Measurements from ENCODE around the gene SLC2A9. TPM values are rescaled to one million over a fixed set of nuclear protein-coding genes. Genes with fewer than 3 reads are reported as not detected.

SLC2A9 gene
- total RNA-seq, 1 donor from 2014 or later = 25.2 TPM

DNA sequence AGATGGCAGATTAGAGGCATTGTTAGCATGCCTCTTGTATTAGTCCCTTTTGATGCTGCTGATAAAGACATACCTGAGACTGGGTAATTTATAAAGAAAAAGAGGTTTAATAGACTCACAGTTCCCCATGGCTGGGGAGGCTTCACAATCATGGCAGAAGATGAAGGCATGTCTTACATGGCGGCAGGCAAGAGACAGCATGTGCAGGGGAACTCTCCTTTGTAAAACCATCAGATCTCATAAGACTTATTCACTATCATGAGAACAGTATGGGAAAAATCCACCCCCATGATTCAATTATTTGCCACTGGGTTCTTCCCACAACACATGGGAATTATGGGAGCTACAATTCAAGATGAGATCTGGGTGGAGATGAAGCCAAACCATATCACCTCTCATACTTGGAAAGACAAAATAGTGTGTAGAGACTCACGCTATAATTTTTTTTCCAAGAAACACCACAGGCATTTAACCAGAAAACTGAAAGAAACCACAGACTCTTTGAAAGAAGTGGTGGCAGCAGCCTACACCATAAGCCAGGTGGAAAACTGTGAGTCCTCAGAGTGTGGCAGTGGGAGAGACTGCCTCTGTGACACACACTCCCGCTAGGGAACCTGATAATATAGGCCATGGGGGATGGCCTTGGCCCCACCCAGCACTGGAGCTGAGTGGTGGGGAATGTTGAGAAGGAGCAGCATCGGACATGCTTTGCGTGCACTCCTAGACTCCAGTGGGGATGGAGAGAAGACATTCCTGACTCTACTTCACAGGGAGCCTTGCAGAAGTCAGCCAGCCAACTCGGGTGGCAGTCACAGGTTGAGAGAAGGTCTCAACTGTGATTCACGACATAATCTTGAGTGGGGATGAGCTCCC, 51.5 kb downstream of the SLC2A9 start:
- no peak for DNase-seq
- Histone ChIP-seq H3K4me1 (no peaks in the 10 kb centered on the region), H3K9me3 (no peaks in the 10 kb centered on the region), H3K27me3 (ENCODE audit: low read depth) (no peaks in the 10 kb centered on the region), H3K4me3 (no peak overlapping the region), H3K27ac (no peak overlapping the region), H3K36me3 (no peaks in the 10 kb centered on the region)
- no peak for ATAC-seq
- intact Hi-C loops (cut with DNase I) = no loop called here
- TF ChIP-seq, protein P1, sequence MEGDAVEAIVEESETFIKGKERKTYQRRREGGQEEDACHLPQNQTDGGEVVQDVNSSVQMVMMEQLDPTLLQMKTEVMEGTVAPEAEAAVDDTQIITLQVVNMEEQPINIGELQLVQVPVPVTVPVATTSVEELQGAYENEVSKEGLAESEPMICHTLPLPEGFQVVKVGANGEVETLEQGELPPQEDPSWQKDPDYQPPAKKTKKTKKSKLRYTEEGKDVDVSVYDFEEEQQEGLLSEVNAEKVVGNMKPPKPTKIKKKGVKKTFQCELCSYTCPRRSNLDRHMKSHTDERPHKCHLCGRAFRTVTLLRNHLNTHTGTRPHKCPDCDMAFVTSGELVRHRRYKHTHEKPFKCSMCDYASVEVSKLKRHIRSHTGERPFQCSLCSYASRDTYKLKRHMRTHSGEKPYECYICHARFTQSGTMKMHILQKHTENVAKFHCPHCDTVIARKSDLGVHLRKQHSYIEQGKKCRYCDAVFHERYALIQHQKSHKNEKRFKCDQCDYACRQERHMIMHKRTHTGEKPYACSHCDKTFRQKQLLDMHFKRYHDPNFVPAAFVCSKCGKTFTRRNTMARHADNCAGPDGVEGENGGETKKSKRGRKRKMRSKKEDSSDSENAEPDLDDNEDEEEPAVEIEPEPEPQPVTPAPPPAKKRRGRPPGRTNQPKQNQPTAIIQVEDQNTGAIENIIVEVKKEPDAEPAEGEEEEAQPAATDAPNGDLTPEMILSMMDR (IDR thresholded peaks at IDR 0.05) = no peak

DNA sequence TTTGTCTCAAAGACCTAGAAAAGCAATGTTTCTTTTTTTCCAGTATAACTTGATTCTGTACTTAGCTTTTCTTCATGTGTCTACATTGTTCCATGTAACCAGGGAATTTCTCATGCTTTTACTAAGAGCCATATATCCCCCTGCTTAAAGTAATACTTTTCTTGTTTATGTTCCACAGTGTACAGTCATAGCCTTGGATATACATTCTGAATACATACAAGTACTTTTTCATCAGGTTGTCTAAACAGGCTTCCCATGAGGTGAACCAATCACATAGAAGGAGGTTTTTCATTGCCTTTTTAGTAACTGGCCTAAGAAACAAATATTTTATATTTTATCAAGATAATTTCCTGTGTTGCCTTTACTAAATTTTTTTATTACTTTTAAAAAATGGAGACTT, 52.8 kb downstream of the SLC2A9 start:
- ATAC-seq (no peak), DNase-seq (no peak)
- TF ChIP-seq, protein P1 (IDR thresholded peaks at IDR 0.05) = no peak
- intact Hi-C loops (cut with DNase I) = no loop called here
- no peaks in the 10 kb centered on the region for H3K36me3 ChIP-seq
- H3K27me3 ChIP-seq (ENCODE audit: low read depth) = no peaks in the 10 kb centered on the region
- H3K4me3 ChIP-seq = no peak overlapping the region
- no peak overlapping the region for H3K27ac ChIP-seq
- H3K4me1 ChIP-seq = no peaks in the 10 kb centered on the region
- no peaks in the 10 kb centered on the region for H3K9me3 ChIP-seq

DNA sequence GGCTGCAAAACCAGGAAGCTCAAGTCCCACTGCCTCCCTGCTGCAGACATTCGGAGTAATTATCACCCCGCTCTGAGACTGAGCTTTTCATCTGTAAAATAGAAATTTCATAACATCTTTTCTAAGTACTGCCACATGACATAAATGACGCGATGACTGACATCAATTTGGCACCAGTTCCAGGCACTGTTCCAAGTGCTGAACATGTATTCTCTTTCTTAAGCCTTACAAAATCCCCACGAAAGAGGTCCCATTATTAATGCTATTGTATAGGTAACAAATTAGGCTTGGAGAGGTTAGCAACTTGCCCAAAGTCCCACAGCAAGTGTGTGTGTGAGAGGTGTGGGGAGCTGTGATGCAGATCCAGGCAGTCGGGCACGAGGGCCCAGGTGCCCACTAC, 56.4 kb downstream of the SLC2A9 start:
- Histone ChIP-seq H3K4me1 (no peaks in the 10 kb centered on the region), H3K4me3 (no peak overlapping the region), H3K36me3 (no peaks in the 10 kb centered on the region), H3K27me3 (ENCODE audit: low read depth) (no peaks in the 10 kb centered on the region), H3K27ac (no peak overlapping the region), H3K9me3 (no peaks in the 10 kb centered on the region)
- DNase-seq (no peak), ATAC-seq (no peak)
- TF ChIP-seq, protein P1 (IDR thresholded peaks at IDR 0.05) = no peak
- intact Hi-C loops (cut with DNase I) = no loop called here

DNA sequence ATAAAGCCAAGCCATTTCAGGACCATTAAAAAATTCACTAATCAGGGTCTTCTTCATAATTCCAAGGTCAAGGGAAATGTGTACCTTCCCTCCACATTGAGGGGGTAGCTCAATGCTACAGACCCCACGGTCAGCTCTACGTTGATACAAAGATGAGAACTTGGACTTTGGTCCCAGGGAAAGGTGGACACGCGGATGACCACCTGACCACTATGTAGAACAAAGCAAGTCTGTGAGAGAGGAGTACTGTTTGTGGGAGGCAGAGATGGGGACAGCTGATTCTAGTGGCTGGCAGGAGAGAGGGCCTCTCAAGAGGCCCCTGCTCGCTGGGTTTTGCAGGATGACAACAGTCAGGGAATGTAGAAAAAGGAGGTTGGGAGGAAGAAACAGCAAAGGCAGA, 58.0 kb downstream of the SLC2A9 start:
- TF ChIP-seq, protein P1 (IDR thresholded peaks at IDR 0.05) = no peak
- Histone ChIP-seq H3K27ac (no peak overlapping the region), H3K9me3 (no peaks in the 10 kb centered on the region), H3K4me1 (no peaks in the 10 kb centered on the region), H3K36me3 (no peaks in the 10 kb centered on the region), H3K4me3 (no peak overlapping the region), H3K27me3 (ENCODE audit: low read depth) (no peaks in the 10 kb centered on the region)
- intact Hi-C loops (cut with DNase I) = no loop called here
- DNase-seq (no peak), ATAC-seq (no peak)

DNA sequence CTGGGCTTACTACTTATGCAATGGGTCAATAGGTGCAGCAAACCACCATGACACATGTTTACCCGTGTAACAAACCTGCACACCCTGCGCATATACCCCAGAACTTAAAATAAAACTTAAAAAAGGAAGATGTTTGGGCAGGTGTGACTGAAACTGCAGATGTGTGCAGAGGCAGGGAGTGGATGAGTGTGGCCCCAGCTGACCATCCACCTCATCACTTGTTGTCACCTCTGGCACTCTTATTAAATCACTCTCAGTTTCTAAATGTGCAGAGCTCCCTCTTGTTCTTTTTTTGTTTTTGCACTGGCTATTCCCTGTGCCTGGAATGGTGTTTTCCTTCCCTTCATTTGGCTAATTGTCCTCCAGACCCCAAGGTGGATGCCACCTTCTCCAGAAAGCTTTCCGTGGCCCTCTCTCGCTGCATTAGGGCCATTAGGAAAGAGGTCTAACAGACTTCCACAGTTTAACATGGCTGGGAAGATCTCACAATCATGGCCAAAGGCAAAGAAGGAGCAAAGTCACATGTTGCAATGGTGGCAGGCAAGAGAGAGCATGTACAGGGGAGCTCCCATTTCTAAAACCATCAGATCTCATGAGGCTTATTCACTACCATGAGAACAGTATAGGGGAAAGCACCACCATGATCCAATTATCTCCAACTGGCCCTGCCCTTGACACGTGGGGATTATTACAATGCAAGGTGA, 58.5 kb downstream of the SLC2A9 start:
- H3K27me3 ChIP-seq (ENCODE audit: low read depth) = no peaks in the 10 kb centered on the region
- no peaks in the 10 kb centered on the region for H3K9me3 ChIP-seq
- TF ChIP-seq, protein P1 (IDR thresholded peaks at IDR 0.05) = no peak
- DNase-seq (no peak), ATAC-seq (no peak)
- no peaks in the 10 kb centered on the region for H3K4me1 ChIP-seq
- H3K27ac ChIP-seq = no peak overlapping the region
- intact Hi-C loops (cut with DNase I) = no loop called here
- H3K4me3 ChIP-seq = no peak overlapping the region
- H3K36me3 ChIP-seq = no peaks in the 10 kb centered on the region

Data from lower lobe of right lung (tissue), 2 donors.